Neural cell (in vitro differentiated cells): Measurements from ENCODE around the gene XDH.

ENCODE experiments used
- CTCF ChIP-seq: fragments of 450-650 bp; IDR thresholded peaks from 2 replicates; pipeline ENCODE4 v1.5.1; 2014; ENCODE audit warnings: antibody characterized with exemption, mild to moderate bottlenecking, moderate library complexity; ENCODE audit not compliant: poor library complexity, severe bottlenecking
- EP300 ChIP-seq: fragments of 450-650 bp; conservative IDR thresholded peaks from 2 replicates; pipeline ENCODE4 v1.6.1; 2014; ENCODE audit warnings: antibody characterized with exemption, mild to moderate bottlenecking, moderate library complexity; ENCODE audit not compliant: poor library complexity, severe bottlenecking
- REST ChIP-seq: IDR thresholded peaks from 2 replicates; pipeline ENCODE4 v1.6.1; 2012; ENCODE audit warnings: borderline replicate concordance

GRCh38 chr2:31349160-31349559 lies 65.4 kb downstream of the XDH start:
- TF ChIP-seq CTCF (no peak), REST (no peak), EP300 (no peak)
